K562 (cell line): Measurements from ENCODE around the gene PSRC1. TPM values are rescaled to one million over a fixed set of nuclear protein-coding genes. Genes with fewer than 3 reads are reported as not detected.

Source experiments
- ARID2 ChIP-seq: fragments of 450-650 bp; IDR thresholded peaks from 2 replicates; pipeline ENCODE4 v1.6.1; 2017; ENCODE audit warnings: antibody characterized with exemption, mild to moderate bottlenecking
- ATF1 ChIP-seq, 2 experiments: fragments of 450-650 bp in 1 of 2; IDR thresholded peaks; 2 replicates each; pipeline ENCODE4 v1.6.1; 2016; ENCODE audit warnings: missing compliant biosample characterization in 1 of 2, missing genetic modification characterization in 1 of 2
- ATF4 ChIP-seq: fragments of 450-650 bp; formaldehyde crosslinking; IDR thresholded peaks from 2 replicates; pipeline ENCODE4 v1.4.0; 2022; ENCODE audit warnings: mild to moderate bottlenecking, moderate library complexity
- ELF1 ChIP-seq: fragments of 200-800 bp; sonication (Bioruptor generic); IDR thresholded peaks from 2 replicates; pipeline ENCODE4 v1.6.1; 2016; ENCODE audit warnings: missing genetic modification characterization, missing compliant biosample characterization
- ETS2 ChIP-seq: IDR thresholded peaks from 2 replicates; pipeline ENCODE4 v1.6.1; 2016; ENCODE audit warnings: borderline replicate concordance, missing genetic modification characterization, mild to moderate bottlenecking, moderate library complexity, missing compliant biosample characterization; ENCODE audit not compliant: poor library complexity, severe bottlenecking
- FOXK1 ChIP-seq: sonication (generic); formaldehyde crosslinking; IDR thresholded peaks from 2 replicates; pipeline ENCODE4 v1.8.0; 2022; ENCODE audit warnings: missing genetic modification reagents, mild to moderate bottlenecking, borderline replicate concordance
- ID3 ChIP-seq, 2 experiments: fragments of 250-450 bp in 1 of 2; fragments of 450-650 bp in 1 of 2; sonication (Bioruptor Pico) in 1 of 2; IDR thresholded peaks; 2 replicates each; pipeline versions ENCODE4 v1.6.1 to v1.8.0; 2016 to 2021; ENCODE audit warnings: mild to moderate bottlenecking in 2 of 2, moderate library complexity in 2 of 2, missing compliant biosample characterization in 1 of 2, missing genetic modification characterization in 1 of 2
- ILF3 ChIP-seq: fragments of 450-650 bp; IDR thresholded peaks from 2 replicates; pipeline ENCODE4 v1.6.1; 2018; ENCODE audit warnings: antibody characterized with exemption, mild to moderate bottlenecking, moderate library complexity, borderline replicate concordance
- KLF6 ChIP-seq: fragments of 250-450 bp; sonication (Bioruptor Pico); IDR thresholded peaks from 2 replicates; pipeline ENCODE4 v1.4.0; 2020; ENCODE audit warnings: mild to moderate bottlenecking, moderate library complexity, borderline replicate concordance
- MBD2 ChIP-seq: sonication (generic); IDR thresholded peaks from 2 replicates; pipeline ENCODE4 v1.6.1; 2016; ENCODE audit warnings: low read depth, borderline replicate concordance
- MCM3 ChIP-seq: fragments of 450-650 bp; IDR thresholded peaks from 2 replicates; pipeline ENCODE4 v1.6.1; 2016
- POLR2H ChIP-seq: IDR thresholded peaks from 2 replicates; pipeline ENCODE4 v1.6.1; 2016; ENCODE audit warnings: missing genetic modification characterization, low read depth, mild to moderate bottlenecking, control low read depth, missing compliant biosample characterization, moderate library complexity
- RNF219 ChIP-seq: fragments of 250-450 bp; sonication (Bioruptor Pico); IDR thresholded peaks from 2 replicates; pipeline ENCODE4 v1.5.0; 2022; ENCODE audit warnings: mild to moderate bottlenecking
- SIN3B ChIP-seq: fragments of 450-650 bp; IDR thresholded peaks from 2 replicates; pipeline ENCODE4 v1.6.1; 2017; ENCODE audit warnings: low read depth, mild to moderate bottlenecking, moderate library complexity
- SRSF1 ChIP-seq: fragments of 200-400 bp; formaldehyde crosslinking; IDR thresholded peaks from 2 replicates; pipeline ENCODE4 v1.6.1; 2017; ENCODE audit warnings: mild to moderate bottlenecking, low read depth, low read length, moderate library complexity
- TEAD1 ChIP-seq, 2 experiments: fragments of 450-650 bp in 1 of 2; sonication (generic) in 1 of 2; formaldehyde crosslinking; IDR thresholded peaks; 2 replicates each; pipeline versions ENCODE4 v1.4.0 to v1.8.0; 2020 to 2022; ENCODE audit warnings: mild to moderate bottlenecking in 2 of 2, missing genetic modification reagents in 1 of 2
- U2AF1 ChIP-seq: fragments of 200-400 bp; formaldehyde crosslinking; optimal IDR thresholded peaks from 2 replicates; pipeline ENCODE3; 2017; ENCODE audit warnings: mild to moderate bottlenecking, low read depth, low read length, moderate library complexity
- ZBTB1 ChIP-seq: sonication (generic); formaldehyde crosslinking; IDR thresholded peaks from 2 replicates; pipeline ENCODE4 v1.8.1; 2023; ENCODE audit warnings: missing genetic modification reagents, low read depth, mild to moderate bottlenecking, borderline replicate concordance
- polyA plus RNA-seq, 8 experiments: library from polyadenylated mRNA; depleted of rRNA in 4 of 8; stranded (reverse) in 5 of 8; unstranded in 3 of 8; fragments of >200 nt; fragmentation: Nextera tagmentation in 2 of 8; fragmentation: Illumina TruSeq in 1 of 8; extraction: Ambion mirVana in 2 of 8; extraction: Trizol in 1 of 8; gene quantifications; 2 replicates each; pipeline versions ENCODE4 v1.2.1 to v1.2.3, GENCODE V29; 2011 to 2014; ENCODE audit warnings: inconsistent platforms in 1 of 8, missing spikeins in 1 of 8
- total RNA-seq, 7 experiments: library from RNA; depleted of rRNA in 6 of 7; stranded (reverse); fragments of >200 nt in 6 of 7; fragmentation: Illumina TruSeq in 2 of 7; extraction: Trizol in 2 of 7; gene quantifications; 2 replicates each; pipeline versions ENCODE4 v1.2.1 to v1.2.3, GENCODE V29; 2011 to 2021; ENCODE audit warnings: low replicate concordance in 1 of 7
- TF ChIP-seq, protein P1 (sequence below): sonication (generic); formaldehyde crosslinking; IDR thresholded peaks from 2 replicates; pipeline ENCODE4 v1.8.1; 2022; ENCODE audit warnings: missing genetic modification reagents
- TF ChIP-seq, protein P2 (sequence below): fragments of 250-450 bp; sonication (Bioruptor Pico); IDR thresholded peaks from 2 replicates; pipeline ENCODE4 v1.9.0; 2021; ENCODE audit warnings: mild to moderate bottlenecking, inconsistent platforms

Gene PSRC1
- total and polyA plus RNA-seq, 9 of the 15 experiments (the other 6 are each of a cell fraction or from before 2014, with no cell fraction given): 6.5 to 65.2 (median 39.3) TPM

GRCh38 chr1:109282497-109282951 is 421 bp downstream of the PSRC1 start (continued):
- TF ChIP-seq ID3 (CRISPR knock-in tag; IDR thresholded peaks at IDR 0.05) (no peak), ID3 (tag; IDR thresholded peaks at IDR 0.05) (no peak), ATF1 (CRISPR knock-in tag; IDR thresholded peaks at IDR 0.05) (no peak), ATF1 (tag; IDR thresholded peaks at IDR 0.05) (no peak), U2AF1 (no peak), FOXK1 (CRISPR knock-in tag) (peak; percentile 23; the same call in 1 of the 2 replicates), ETS2 (tag) (no peak), RNF219 (CRISPR knock-in tag) (no peak), POLR2H (no peak), MBD2 (no peak), ZBTB1 (CRISPR knock-in tag) (0 out of 2 replicates have a peak, but pooled peaks have one; percentile 42), SRSF1 (no peak), ATF4 (CRISPR knock-in tag) (no peak), ELF1 (tag) (no peak), SIN3B (0 out of 2 replicates have a peak, but pooled peaks have one; percentile 14), ARID2 (no peak), ILF3 (no peak), MCM3 (no peak), TEAD1 (CRISPR knock-in tag; IDR thresholded peaks at IDR 0.05) (no peak), KLF6 (CRISPR knock-in tag) (no peak)
- TF ChIP-seq, protein P1, sequence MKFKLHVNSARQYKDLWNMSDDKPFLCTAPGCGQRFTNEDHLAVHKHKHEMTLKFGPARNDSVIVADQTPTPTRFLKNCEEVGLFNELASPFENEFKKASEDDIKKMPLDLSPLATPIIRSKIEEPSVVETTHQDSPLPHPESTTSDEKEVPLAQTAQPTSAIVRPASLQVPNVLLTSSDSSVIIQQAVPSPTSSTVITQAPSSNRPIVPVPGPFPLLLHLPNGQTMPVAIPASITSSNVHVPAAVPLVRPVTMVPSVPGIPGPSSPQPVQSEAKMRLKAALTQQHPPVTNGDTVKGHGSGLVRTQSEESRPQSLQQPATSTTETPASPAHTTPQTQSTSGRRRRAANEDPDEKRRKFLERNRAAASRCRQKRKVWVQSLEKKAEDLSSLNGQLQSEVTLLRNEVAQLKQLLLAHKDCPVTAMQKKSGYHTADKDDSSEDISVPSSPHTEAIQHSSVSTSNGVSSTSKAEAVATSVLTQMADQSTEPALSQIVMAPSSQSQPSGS (CRISPR knock-in tag): no peak
- TF ChIP-seq, protein P2, sequence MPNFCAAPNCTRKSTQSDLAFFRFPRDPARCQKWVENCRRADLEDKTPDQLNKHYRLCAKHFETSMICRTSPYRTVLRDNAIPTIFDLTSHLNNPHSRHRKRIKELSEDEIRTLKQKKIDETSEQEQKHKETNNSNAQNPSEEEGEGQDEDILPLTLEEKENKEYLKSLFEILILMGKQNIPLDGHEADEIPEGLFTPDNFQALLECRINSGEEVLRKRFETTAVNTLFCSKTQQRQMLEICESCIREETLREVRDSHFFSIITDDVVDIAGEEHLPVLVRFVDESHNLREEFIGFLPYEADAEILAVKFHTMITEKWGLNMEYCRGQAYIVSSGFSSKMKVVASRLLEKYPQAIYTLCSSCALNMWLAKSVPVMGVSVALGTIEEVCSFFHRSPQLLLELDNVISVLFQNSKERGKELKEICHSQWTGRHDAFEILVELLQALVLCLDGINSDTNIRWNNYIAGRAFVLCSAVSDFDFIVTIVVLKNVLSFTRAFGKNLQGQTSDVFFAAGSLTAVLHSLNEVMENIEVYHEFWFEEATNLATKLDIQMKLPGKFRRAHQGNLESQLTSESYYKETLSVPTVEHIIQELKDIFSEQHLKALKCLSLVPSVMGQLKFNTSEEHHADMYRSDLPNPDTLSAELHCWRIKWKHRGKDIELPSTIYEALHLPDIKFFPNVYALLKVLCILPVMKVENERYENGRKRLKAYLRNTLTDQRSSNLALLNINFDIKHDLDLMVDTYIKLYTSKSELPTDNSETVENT (CRISPR knock-in tag): peak; percentile 18; the same call in 1 of the 2 replicates
